GM12874 (cell line): ENCODE results near the gene LMX1B.

Source experiments
- TF ChIP-seq, protein P1 (sequence below): IDR thresholded peaks from 2 replicates; pipeline ENCODE4 v1.5.1; 2011; ENCODE audit warnings: low read depth, mild to moderate bottlenecking, control low read depth, low read length, moderate library complexity; ENCODE audit not compliant: insufficient read depth

LMX1B gene

DNA sequence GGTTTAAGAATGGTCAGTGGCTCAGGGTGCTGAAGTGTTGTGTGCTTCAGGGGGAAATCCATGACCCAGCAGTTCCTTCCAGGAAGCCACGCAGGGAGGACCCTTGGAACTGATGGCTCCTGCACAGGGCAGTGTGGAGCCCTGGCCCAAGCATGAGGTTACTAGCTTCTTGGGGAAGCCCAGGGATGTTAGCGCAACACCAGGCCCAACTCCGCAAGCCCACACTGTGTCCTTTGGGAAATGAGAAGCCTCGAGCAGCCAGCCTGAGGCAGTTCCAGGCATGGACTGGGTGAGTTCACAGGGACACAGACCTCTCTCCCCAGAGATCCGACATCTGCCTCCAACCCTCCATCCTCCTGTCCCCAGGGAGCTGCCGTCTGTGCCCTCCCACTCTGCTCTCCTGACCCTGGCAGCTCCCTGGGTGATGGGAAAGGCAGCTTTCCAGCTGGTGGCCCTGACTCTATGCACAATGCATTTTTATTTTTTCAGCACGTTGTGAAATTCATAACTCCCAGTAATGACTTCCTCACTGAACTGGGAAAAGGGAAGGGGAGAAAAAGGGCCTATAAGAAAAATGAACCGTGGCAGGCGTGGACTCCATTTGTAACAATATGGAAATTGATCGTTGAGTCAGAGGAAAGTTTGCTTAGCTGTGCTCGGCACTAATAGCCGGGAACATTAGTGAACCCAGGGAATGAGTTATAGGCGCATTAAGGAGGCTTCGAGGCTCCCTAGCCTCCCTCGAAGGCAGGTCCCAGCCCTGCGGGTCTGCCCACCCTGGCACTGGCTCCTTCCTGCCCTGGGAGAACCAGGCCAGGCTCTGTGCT is 34.1 kb downstream of the LMX1B start:
- TF ChIP-seq, protein P1, sequence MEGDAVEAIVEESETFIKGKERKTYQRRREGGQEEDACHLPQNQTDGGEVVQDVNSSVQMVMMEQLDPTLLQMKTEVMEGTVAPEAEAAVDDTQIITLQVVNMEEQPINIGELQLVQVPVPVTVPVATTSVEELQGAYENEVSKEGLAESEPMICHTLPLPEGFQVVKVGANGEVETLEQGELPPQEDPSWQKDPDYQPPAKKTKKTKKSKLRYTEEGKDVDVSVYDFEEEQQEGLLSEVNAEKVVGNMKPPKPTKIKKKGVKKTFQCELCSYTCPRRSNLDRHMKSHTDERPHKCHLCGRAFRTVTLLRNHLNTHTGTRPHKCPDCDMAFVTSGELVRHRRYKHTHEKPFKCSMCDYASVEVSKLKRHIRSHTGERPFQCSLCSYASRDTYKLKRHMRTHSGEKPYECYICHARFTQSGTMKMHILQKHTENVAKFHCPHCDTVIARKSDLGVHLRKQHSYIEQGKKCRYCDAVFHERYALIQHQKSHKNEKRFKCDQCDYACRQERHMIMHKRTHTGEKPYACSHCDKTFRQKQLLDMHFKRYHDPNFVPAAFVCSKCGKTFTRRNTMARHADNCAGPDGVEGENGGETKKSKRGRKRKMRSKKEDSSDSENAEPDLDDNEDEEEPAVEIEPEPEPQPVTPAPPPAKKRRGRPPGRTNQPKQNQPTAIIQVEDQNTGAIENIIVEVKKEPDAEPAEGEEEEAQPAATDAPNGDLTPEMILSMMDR, result no peak

DNA sequence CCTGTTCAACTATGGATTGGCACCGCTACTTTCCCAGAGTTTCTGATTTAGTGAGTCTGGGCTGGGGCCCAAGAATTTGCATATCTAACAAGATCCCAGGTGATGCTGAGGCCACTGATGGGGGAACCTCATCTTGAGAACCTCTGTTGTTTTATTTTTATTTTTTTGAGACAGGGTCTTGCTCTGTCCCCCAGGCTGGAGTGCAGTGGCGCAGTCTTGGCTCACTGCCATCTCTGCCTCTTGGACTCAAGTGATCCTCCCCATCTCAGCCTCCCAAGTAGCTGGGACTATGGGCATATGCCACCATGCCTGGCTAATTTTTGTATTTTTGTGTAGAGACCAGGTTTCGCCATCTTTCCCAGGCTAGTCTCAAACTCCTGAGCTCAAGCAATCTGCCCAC is 35.7 kb downstream of the LMX1B start:
- TF ChIP-seq, protein P1, result no peak

DNA sequence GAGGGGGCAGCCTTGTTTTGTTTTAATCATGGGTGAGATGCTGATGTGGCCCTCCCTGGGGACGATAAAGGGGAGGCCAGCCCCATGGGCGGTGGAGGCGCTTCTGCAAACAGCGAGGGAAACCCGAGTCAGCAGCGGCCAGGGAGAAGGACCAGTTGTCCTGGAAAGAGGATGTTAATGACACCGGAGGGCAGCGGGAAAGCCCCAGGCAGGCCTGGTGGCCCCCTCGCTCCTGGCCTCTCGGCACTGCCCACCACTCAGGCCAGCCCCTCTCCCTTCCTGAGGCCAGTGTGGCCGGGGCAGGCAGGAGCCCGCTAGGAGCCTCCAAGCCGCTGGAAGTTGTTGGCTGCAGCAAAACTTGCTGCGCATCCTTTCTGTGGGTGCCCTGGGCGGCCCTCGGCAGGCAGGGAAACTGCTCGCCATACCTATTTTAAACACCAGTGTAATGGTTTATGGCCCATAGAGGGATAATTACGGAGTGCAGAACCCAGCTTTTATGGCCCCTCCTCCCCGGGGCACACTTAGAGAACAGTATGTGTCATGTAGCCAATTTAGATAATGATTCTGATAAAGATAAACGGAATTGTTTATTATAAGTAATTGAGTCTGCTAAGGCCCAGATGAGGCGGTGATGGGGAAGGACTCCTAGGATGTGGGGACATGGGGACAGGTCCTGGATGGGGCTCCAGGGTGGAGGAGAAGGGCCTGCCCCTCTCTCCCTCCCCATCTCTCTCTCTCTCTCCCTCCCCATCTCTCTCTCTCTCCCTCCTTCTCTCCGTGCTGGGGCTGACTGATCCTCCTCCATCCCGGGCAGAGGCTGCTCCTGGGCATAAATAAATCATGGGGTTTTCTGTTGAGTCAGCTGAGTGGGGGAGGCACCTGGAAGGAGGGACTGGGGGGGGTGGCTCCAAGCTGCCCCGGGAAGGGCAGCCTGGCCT is 36.9 kb downstream of the LMX1B start:
- TF ChIP-seq, protein P1, result no peak

DNA sequence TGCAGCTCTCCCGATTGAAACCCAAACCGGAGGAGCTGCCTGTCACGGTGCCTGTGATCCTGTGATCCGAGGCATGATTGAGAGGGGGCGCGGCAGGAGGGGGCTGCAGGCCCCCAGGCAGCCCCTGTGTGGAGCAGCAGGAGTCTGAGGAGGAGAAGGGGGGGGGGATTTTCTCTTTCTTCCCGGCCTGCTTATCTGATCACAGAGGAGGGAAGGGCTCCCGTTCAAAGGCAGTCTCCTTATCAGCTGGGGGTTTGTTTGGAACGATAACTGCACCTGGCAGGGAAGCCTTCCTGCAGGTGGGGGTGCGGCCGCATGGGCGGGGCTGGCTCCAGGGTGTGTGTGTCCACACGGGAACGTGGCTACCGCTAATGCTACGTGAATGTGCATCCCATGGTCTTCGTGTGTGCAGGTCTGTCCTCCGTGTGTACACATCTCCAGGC is 38.4 kb downstream of the LMX1B start:
- TF ChIP-seq, protein P1, result no peak

DNA sequence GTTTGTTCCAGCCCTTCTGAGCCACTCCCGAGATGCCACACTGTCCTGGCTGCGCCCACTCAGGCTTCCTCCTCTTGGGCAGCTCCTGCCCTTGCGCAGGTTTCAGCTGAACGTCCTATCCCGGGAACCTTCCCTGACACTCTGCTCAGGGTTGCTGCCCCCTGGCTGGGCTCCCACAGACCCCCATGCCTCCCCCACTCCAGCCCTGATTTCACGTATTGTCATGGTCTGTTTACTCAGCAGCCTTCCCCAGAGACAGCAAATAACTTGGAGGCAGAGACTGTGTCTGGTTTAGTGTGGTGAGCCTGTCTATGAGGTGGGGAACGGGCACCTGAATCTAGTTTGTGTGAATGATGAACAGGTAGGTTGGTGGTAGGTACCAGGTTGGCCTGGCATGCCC is 40.4 kb downstream of the LMX1B start:
- TF ChIP-seq, protein P1, result no peak

DNA sequence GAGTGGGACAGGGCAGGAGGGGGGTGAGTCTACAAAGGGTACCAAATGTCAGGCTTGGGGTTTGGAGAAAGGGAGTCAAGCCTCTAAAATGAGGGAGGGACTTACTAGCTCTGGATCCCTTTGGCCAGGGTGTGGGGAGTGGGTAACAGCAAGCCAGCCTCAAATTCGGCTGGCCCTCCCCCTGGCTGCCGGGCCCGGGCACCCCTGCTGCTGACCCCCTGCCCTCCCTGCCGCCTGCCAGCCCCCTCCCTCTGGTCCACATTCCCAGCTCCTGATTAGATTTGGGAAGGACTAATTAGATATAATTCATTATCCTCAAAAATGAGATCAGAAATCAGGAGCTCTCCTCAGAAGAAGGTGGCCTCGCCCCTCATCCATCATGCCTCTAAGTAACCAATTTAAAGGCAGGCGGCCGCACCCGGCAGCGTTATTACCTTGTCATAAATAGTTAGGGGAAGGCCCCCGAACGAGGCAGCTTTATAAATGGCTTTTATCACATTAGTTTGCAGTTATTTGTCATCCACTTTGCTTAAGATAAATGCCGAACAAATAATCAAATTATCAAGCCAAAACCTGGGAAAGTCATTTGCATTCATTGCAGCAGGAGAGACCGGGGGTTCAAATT is 44.6 kb downstream of the LMX1B start:
- TF ChIP-seq, protein P1, result no peak
